Fibroblast of lung (primary cell): ENCODE measurements around the gene CNRIP1. TPM values are rescaled to one million over a fixed set of nuclear protein-coding genes. Genes with fewer than 3 reads are reported as not detected.

ENCODE experiments used
- DNase-seq, 2 donors: peaks; one replicate each; pipeline versions ENCODE4 v3.0.0 to v3.0.0-alpha.2; 2010; ENCODE audit warnings: low read depth in 2 of 2
- H2AFZ ChIP-seq: 2 replicates; pipeline ENCODE4 v1.5.1; 2012; ENCODE audit warnings: low read length, control low read depth, inconsistent platforms
- H3K27ac ChIP-seq: 2 replicates; pipeline ENCODE4 v1.5.1; 2011; ENCODE audit warnings: low read length, control low read depth; ENCODE audit not compliant: insufficient read depth
- H3K27me3 ChIP-seq: 2 replicates; pipeline ENCODE4 v1.5.1; 2011; ENCODE audit warnings: mild to moderate bottlenecking, low read length; ENCODE audit not compliant: control insufficient read depth, insufficient read depth
- H3K36me3 ChIP-seq: 2 replicates; pipeline ENCODE4 v1.5.1; 2011; ENCODE audit warnings: low read length; ENCODE audit not compliant: control insufficient read depth, insufficient read depth
- H3K4me1 ChIP-seq: 2 replicates; pipeline ENCODE4 v1.5.1; 2011; ENCODE audit warnings: low read length; ENCODE audit not compliant: control insufficient read depth, insufficient read depth; ENCODE audit errors: extremely low read depth
- H3K4me2 ChIP-seq: 2 replicates; pipeline ENCODE4 v1.5.1; 2011; ENCODE audit warnings: low read length, control low read depth; ENCODE audit not compliant: insufficient read depth; ENCODE audit errors: extremely low read depth
- H3K4me3 ChIP-seq, 4 experiments: fragments of 200-600 bp in 1 of 4; sonication (generic) in 1 of 4; replicated peaks in 1 of 4; 2 replicates each; pipeline ENCODE4 v1.5.1; 2011 to 2016; ENCODE audit warnings: low read length in 4 of 4, low read depth in 3 of 4, mild to moderate bottlenecking in 3 of 4, control low read depth in 2 of 4, inconsistent platforms in 1 of 4, mixed read lengths in 1 of 4; ENCODE audit not compliant: insufficient read depth in 1 of 4; ENCODE audit errors: control extremely low read depth in 1 of 4
- H3K79me2 ChIP-seq: 2 replicates; pipeline ENCODE4 v1.5.1; 2012; ENCODE audit warnings: mild to moderate bottlenecking, low read length, inconsistent platforms; ENCODE audit not compliant: control insufficient read depth, insufficient read depth
- H3K9ac ChIP-seq: 2 replicates; pipeline ENCODE4 v1.5.1; 2011; ENCODE audit warnings: mild to moderate bottlenecking, low read length, control low read depth; ENCODE audit not compliant: insufficient read depth
- H3K9me3 ChIP-seq: 2 replicates; pipeline ENCODE4 v1.5.1; 2012; ENCODE audit warnings: low read depth, low read length; ENCODE audit not compliant: control insufficient read depth, insufficient read depth
- H4K20me1 ChIP-seq: 2 replicates; pipeline ENCODE4 v1.5.1; 2011; ENCODE audit warnings: low read length; ENCODE audit not compliant: control insufficient read depth, insufficient read depth; ENCODE audit errors: extremely low read depth
- EZH2 ChIP-seq: IDR thresholded peaks from 2 replicates; pipeline ENCODE4 v1.5.1; 2012; ENCODE audit warnings: low read length, control low read depth, mild to moderate bottlenecking; ENCODE audit errors: missing control alignments
- polyA plus RNA-seq, 2 donors: library from polyadenylated mRNA; depleted of rRNA in 1 of 2; stranded (reverse) in 1 of 2; unstranded in 1 of 2; fragments of >200 nt; gene quantifications; 2 replicates each; pipeline ENCODE4 v1.2.1, GENCODE V29; 2011 to 2012; ENCODE audit warnings: missing spikeins in 1 of 2
- total RNA-seq: library from RNA; depleted of rRNA; stranded (reverse); fragments of >200 nt; gene quantifications from 2 replicates; pipeline ENCODE4 v1.2.1, GENCODE V29; 2014
- TF ChIP-seq, protein P1 (sequence below), 2 donors: IDR thresholded peaks in 1 of 2; conservative IDR thresholded peaks in 1 of 2; 1 replicate in 1 of 2; 2 replicates in 1 of 2; pipeline ENCODE4 v1.5.1; 2011 to 2012; ENCODE audit warnings: low read length in 2 of 2, control low read depth in 1 of 2, inconsistent platforms in 1 of 2, low read depth in 1 of 2, mild to moderate bottlenecking in 1 of 2

CNRIP1 gene
- total and polyA plus RNA-seq, 2 donors (not counting 1 experiment from before 2014, with no cell fraction given): 34.7 to 47.7 TPM

- no peaks in the 10 kb centered on the region for H3K36me3 ChIP-seq
- peak in 1 of 2 donors; percentile 20 for DNase-seq
- peak overlapping the region; percentile 97 for H3K4me2 ChIP-seq
- no peaks in the 10 kb centered on the region for H4K20me1 ChIP-seq
- no peaks in the 10 kb centered on the region for H3K9me3 ChIP-seq
- peak overlapping the region; percentile 85 for H3K9ac ChIP-seq
- TF ChIP-seq EZH2: no peak
- TF ChIP-seq, protein P1, sequence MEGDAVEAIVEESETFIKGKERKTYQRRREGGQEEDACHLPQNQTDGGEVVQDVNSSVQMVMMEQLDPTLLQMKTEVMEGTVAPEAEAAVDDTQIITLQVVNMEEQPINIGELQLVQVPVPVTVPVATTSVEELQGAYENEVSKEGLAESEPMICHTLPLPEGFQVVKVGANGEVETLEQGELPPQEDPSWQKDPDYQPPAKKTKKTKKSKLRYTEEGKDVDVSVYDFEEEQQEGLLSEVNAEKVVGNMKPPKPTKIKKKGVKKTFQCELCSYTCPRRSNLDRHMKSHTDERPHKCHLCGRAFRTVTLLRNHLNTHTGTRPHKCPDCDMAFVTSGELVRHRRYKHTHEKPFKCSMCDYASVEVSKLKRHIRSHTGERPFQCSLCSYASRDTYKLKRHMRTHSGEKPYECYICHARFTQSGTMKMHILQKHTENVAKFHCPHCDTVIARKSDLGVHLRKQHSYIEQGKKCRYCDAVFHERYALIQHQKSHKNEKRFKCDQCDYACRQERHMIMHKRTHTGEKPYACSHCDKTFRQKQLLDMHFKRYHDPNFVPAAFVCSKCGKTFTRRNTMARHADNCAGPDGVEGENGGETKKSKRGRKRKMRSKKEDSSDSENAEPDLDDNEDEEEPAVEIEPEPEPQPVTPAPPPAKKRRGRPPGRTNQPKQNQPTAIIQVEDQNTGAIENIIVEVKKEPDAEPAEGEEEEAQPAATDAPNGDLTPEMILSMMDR (conservative IDR thresholded peaks at IDR 0.05 in 1 of 2, IDR thresholded peaks at IDR 0.05 in 1 of 2; ENCODE audit: low read depth in 1 of 2, low read length in 2 of 2): no peak
- H3K4me3 ChIP-seq: peak overlapping the region; percentile 80 to 84 (median 84)
- H2AFZ ChIP-seq: peak overlapping the region; percentile 92
- H3K4me1 ChIP-seq: no peaks in the 10 kb centered on the region
- H3K27me3 ChIP-seq: no peaks in the 10 kb centered on the region
- peaks cover 27% of the 10 kb centered on the region for H3K79me2 ChIP-seq
- H3K27ac ChIP-seq: peak overlapping the region; percentile 94
These were observed 431 bp upstream of the CNRIP1 start for GRCh38 chr2:68320118-68320641.

GRCh38 chr2:68318914-68319397 is 793 bp downstream of the CNRIP1 start:
- Histone ChIP-seq H3K4me1 (no peaks in the 10 kb centered on the region), H2AFZ (peak overlapping the region; percentile 92), H3K36me3 (no peaks in the 10 kb centered on the region), H3K79me2 (peaks cover 27% of the 10 kb centered on the region), H3K9me3 (no peaks in the 10 kb centered on the region), H3K27me3 (no peaks in the 10 kb centered on the region), H3K9ac (peak overlapping the region; percentile 85), H3K27ac (peak overlapping the region; percentile 94), H3K4me3 (peak overlapping the region; percentile 80 to 84 (median 84)), H4K20me1 (no peaks in the 10 kb centered on the region), H3K4me2 (peak overlapping the region; percentile 97)
- DNase-seq: peak in 1 of 2 donors; percentile 17
- TF ChIP-seq EZH2: no peak
- TF ChIP-seq, protein P1 (conservative IDR thresholded peaks at IDR 0.05 in 1 of 2, IDR thresholded peaks at IDR 0.05 in 1 of 2; ENCODE audit: low read depth in 1 of 2, low read length in 2 of 2): no peak

- peak; percentile 9 to 16 for DNase-seq
- TF ChIP-seq EZH2: no peak
- TF ChIP-seq, protein P1 (conservative IDR thresholded peaks at IDR 0.05 in 1 of 2, IDR thresholded peaks at IDR 0.05 in 1 of 2; ENCODE audit: low read depth in 1 of 2, low read length in 2 of 2): no peak
- Histone ChIP-seq H3K36me3 (no peaks in the 10 kb centered on the region), H3K9me3 (no peaks in the 10 kb centered on the region), H4K20me1 (peaks cover 1% of the 10 kb centered on the region), H3K27ac (peak overlapping the region; percentile 94), H3K4me2 (peak overlapping the region; percentile 97), H3K79me2 (peaks cover 27% of the 10 kb centered on the region), H3K9ac (peak overlapping the region; percentile 85), H3K27me3 (no peaks in the 10 kb centered on the region), H2AFZ (peak overlapping the region; percentile 92), H3K4me3 (peak overlapping the region; percentile 80 to 84 (median 84)), H3K4me1 (no peaks in the 10 kb centered on the region)
These were observed 1.5 kb downstream of the CNRIP1 start for GRCh38 chr2:68317971-68318913.
